HG03439 (cell line): ENCODE measurements around the gene SIM2.
"Not testable (repeated sequence)": the region's sequence is repeated elsewhere in the genome, so short reads cannot be mapped to it uniquely, and the experiment has no call there.

Experiments used
- ATAC-seq: cut with Tn5 transposase; IDR thresholded peaks from one replicate; pipeline ENCODE4 v1.9.1; 2021; ENCODE audit warnings: mild to moderate bottlenecking, moderate library complexity; ENCODE audit not compliant: unreplicated experiment

SIM2 gene, protein sequence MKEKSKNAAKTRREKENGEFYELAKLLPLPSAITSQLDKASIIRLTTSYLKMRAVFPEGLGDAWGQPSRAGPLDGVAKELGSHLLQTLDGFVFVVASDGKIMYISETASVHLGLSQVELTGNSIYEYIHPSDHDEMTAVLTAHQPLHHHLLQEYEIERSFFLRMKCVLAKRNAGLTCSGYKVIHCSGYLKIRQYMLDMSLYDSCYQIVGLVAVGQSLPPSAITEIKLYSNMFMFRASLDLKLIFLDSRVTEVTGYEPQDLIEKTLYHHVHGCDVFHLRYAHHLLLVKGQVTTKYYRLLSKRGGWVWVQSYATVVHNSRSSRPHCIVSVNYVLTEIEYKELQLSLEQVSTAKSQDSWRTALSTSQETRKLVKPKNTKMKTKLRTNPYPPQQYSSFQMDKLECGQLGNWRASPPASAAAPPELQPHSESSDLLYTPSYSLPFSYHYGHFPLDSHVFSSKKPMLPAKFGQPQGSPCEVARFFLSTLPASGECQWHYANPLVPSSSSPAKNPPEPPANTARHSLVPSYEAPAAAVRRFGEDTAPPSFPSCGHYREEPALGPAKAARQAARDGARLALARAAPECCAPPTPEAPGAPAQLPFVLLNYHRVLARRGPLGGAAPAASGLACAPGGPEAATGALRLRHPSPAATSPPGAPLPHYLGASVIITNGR

DNA sequence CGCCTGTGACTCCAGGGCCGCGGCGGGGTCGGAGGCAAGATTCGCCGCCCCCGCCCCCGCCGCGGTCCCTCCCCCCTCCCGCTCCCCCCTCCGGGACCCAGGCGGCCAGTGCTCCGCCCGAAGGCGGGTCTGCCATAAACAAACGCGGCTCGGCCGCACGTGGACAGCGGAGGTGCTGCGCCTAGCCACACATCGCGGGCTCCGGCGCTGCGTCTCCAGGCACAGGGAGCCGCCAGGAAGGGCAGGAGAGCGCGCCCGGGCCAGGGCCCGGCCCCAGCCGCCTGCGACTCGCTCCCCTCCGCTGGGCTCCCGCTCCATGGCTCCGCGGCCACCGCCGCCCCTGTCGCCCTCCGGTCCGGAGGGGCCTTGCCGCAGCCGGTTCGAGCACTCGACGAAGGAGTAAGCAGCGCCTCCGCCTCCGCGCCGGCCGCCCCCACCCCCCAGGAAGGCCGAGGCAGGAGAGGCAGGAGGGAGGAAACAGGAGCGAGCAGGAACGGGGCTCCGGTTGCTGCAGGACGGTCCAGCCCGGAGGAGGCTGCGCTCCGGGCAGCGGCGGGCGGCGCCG lies at the start of gene SIM2:
Gene SIM2 (plus strand): TSS at position 135 of the 565 bp plus-strand sequence. CDS start 632 bp downstream, outside the sequence.
- no peak for ATAC-seq

DNA sequence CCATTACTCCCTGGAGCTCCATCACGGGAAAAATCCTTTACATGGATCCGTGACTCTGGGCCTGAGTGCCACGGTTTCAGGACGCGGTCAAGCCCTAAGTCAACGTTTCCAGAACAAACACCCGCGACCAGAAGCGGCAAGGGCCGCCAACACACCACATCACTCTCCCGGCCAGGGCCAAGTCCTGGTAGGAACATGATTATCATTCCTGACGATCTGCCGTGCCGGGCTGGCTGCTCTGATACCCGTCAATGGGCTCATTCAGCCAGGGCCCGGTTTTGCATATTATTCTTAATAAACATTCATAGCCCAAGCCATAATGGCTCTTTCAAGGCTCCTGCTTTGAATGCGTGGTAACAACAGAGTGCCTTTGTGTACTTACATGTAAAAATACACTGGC lies 44.6 kb upstream of the SIM2 start:
- ATAC-seq = no peak

DNA sequence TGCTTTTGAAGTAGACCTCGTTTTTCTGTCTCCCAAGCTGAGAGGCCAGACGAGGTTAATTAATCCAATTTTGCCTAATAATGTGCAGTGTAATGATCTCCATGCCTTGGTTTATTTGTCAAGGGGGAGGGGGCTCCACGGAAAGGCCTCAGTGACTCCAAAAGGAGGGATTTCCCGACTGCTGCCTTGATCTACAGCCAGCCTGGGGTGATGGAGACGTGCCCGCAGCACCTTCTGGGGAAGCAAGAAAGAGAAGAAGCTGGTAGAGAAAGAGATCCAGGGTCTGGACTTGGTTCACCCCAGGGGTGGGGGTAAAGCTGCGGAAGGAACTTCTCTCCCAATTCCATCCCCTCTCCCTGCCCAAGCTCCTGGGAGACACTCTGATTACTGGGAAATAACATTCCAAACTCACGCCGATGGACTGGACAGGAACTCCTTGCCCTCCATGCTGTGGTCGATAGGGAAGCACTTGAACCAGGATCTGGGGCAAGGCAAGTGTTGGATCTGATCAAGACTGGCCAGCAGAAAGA lies 44.1 kb upstream of the SIM2 start:
- ATAC-seq = no peak

DNA sequence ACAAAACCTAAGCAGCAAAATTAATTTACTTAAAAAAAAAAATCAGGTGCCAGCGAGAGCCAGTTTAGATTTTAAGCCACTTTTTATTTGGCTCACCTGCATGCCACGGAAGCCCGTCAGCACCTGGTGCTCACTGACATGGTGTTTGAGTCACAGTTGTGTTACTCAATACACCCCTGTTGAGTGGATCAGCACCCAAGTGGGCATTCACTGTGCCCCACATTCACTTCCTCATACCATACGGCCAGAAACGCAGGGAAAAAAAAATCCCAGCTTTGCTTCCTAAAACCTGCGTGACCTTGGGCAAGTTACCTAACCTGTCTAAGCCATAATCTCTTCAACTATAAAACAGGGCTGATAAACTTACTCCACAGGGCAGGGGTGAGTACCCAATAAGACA lies 42.8 kb upstream of the SIM2 start:
- no peak for ATAC-seq

DNA sequence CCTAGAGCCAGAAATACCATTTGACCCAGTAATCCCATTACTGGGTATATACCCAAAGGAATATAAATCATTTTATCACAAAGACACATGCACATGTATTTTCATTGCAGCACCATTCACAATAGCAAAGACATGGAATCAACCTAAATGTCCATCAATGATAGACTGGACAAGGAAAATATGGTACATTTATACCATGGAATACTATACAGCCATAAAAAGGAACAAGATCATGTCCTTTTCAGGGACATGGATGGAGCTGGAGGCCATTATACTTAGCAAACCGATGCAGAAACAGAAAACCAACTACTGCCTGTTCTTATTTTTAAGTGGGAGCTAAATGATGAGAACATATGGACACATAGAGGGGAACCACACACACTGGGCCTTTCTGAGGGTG lies 41.6 kb upstream of the SIM2 start:
- not testable (repeated sequence) for ATAC-seq

DNA sequence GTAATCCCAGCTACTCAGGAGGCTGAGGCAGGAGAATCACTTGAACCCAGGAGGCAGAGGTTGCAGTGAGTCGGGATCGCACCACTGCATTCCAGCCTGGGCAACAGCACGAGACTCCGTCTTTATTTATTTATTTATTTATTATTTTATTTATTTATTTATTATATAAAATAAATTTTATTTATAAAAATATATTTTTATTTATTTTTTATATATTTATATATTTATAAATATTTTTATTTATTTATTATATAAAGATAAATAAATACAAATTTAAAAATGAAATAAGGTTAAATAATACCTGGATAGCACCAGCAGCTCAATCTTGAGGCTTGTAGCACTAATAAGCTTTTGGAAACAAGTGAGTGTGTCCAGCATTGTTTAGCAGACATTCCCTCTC lies 40.9 kb upstream of the SIM2 start:
- ATAC-seq = no peak

DNA sequence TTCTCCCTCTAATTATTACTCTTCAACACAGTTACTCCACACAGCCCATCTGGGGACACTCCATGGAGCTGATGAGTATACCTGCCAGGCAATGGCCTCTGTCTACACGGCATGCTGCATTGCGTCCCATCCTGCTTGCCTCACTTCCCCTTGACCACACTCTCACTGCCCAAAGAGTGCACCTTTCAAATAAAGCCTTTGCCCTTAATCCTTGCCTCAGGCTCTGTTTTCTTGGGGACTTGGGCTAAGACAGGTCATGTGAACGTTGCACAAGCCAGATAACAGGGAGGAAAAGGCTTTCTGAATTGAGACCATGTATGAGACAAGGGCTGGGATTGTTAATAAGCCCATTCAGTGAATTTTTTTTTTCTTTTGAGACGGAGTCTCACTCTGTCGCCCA lies 40.0 kb upstream of the SIM2 start:
- no peak for ATAC-seq

DNA sequence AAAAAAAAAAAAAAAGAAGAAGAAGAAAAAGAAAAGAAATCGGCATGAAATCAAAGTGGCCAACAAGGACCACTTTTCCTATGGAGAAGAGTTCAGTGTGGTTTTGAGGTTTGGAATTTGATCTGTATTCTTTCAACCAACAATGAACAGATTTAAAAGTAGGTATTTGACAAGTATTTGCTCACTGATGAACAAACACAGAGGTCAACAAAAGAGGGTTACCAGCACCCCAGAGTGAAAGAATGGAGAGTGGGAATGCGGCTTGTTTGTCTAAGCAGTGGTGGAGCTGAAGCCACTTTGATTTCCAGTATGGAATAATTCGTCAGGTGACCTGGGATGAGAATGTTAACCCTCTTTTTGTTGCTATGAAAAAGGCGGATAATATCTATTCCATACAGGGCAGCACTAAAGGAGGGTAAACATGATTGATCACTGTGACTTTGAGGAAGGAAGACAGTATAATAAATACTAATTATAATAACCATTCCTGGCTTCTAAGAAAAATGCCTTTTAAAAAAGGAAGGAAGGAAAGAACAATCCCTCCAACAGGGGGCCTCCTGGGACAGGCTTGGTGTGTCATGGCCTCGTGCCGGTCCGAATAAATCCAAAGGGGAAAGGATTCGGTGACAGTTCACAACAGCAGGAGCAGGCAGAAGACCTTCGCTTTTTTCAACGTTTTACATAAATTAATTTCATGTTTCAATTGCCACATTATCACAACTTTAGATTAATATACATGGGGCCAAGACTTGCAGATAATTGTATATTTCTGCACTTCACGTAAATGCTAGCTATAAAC lies 37.2 kb upstream of the SIM2 start:
- no peak for ATAC-seq

DNA sequence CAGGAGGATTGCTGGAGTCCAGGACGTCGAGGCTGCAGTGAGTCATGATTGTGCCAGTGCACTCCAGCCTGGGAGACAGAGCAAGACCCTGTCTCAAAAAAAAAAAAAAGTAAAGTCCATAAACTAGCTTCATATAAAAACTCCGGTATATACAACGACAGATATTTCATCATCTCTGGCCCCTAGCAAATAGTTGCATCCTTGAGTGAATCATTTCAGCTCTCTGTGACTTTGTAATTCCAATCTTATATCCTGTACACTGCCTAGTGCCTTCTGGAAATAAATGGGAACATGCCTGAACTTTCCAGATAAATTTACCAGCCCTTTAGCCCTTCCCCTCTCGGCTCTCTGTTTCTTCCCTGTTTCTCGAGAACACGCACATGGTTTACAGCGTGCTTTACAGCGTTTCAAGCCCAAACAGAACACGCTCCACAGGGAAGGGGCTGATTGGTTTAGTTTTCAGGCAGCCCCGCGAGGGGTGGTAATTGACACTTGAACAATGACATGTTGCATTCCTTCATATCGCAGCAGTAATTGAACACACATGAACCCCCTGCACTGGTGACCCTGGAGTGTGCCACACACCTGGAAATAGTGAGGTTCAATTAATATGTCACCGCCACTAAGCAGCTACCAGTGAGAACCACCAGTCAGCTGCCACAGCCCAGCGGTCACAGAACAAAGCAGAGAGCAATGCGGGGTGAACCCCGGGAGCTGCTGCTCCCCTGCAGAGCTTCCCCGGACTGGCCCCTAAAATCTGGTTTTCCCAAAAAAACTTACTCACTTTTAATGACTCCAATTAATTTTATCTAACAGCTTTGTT lies 35.7 kb upstream of the SIM2 start:
- ATAC-seq = no peak

DNA sequence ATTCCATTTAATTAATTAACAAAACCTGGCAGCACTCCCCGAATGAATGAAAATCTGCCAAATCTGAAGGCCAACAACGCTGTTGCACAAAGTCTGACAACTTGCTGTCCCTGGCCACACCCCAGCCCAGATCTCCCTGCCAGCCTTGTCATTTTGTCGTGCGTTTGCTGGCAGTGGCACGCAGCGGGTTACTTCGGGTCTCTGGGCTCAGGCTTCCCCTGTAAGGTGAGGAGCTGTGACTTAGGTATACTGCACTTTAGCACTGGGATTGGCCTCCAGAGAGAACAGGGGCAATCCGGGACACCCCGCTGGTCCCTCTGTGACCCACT lies 34.3 kb upstream of the SIM2 start:
- ATAC-seq = no peak

DNA sequence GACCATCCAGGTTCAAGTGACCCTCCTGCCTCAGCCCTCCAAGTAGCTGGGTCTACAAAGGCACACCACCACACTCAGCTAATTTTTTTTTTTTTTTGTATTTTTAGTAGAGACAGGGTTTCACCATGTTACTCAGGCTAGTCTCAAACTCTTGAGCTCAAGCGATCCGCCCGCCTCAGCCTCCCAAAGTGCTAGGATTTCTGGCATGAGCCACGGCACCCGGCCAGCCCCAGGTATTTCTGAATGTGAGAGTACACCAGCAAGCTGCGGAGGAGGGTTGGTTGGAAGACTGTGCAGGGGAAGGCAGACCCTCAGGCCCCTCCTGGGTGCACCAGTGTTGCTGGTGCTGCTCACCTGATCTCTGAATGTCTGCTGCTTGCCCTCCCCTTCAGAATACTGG lies 33.1 kb upstream of the SIM2 start:
- ATAC-seq = no peak

DNA sequence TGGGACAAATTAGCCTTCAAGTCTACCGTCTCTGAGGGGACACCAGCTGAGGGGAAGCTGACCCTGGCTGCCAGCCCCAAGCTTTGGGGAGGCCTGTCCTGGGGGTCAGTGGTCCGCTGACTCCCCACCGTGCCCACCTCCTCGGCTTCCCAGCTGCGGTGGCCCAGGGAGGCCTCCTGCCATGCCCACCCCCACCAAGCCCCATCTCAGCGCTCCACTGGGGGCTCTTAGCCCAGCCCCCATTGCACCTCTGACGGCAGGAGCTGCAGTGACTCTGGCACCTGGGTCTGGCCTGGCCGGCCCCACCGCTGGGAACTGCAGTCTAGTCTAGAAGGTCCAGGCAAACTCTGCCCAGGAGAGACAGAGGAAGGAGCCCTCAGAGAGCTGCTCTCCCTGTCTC lies 30.2 kb upstream of the SIM2 start:
- no peak for ATAC-seq

DNA sequence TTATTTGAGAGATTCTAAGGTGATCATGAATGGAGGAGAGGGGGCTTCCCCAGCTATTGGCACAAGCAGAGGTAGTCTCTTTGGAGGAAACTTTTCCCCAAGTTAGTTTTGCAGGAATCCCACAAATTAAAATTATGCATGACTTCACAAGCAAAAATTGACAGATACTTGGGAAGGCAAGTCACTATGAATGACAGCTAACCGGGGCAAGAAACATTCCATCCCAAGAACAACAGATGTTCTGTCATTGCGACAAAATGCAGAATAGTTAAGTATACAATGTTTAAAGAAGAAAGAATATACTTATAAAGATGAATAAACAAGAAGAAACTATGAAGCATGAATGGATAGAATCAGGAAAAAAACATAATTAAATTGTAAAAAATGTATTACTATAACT lies 27.1 kb upstream of the SIM2 start:
- ATAC-seq = no peak

DNA sequence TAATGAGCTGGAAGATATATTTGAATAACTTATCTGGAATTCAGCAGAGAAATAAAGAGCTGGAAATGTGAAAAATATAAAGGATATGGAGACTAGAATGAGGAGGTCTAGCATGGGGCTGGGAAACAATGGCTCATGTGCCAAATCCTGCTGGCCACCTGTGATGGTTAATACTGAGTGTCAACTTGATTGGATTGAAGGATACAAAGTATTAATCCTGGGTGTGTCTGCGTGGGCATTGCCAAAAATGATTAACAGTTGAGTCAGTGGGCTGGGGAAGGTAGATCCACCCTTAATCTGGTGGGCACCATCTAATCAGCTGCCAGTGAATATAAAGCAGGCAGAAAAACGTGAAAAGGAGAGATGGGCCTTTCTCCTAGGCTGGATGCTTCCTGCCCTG lies 26.6 kb upstream of the SIM2 start:
- not testable (repeated sequence) for ATAC-seq

DNA sequence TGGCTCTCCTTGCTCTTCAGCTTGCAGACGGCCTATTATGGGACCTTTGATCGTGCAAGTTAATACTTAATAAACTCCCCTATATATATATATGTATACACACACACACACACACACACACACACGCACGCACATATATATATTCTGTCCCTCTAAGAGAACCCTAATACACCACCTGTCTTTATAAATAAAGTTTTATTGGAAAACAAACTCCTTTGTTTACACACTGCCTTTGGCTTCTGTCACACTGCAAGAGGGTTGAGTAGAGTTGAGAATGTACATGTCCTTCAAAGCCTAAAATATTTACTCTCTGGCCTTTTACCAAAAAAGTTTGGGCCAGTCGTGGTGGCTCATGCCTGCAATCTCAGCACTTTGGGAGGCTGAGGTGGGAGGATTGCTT lies 26.2 kb upstream of the SIM2 start:
- ATAC-seq = no peak

DNA sequence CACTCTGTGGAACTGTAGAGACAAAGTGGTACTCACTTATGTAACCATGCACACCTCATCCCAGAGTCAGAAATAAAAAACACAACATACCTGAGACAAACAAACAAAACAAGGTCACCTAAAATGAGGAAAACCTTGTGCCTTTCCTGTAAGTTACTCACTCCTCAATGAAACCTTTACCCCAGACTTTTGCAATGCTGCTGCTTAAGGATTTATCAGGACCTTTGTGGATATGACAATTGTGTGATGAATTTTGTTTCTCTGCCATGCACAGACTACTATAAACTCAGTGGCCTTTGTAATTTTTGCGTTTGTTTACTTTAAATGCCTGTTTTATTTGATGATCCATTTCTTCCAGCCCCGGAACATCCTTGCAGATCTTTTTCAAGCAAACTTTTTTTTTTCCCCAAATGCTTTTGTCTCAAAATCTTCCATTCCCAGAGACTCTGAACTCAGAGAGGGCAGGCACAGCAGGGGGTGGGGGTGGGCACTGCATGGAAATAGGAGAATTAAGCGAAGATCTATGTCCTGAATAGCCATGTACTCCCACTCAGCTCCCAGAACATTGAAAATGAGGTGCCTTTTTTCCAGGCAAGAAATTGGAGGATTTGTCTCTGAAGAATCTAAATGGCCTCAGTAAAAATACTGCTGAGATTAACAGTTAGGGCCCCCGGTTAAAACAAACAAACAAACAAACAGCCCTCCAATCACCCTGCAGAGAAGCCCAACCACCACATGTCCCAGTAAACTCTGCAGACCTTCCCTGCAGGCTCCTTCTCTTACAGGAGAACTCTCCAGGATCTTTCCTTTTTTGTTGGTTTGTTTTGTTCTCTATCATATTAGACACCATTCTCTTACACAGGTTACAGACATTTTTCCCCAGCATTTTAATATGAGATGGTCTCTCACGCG lies 22.6 kb upstream of the SIM2 start:
- ATAC-seq = no peak

DNA sequence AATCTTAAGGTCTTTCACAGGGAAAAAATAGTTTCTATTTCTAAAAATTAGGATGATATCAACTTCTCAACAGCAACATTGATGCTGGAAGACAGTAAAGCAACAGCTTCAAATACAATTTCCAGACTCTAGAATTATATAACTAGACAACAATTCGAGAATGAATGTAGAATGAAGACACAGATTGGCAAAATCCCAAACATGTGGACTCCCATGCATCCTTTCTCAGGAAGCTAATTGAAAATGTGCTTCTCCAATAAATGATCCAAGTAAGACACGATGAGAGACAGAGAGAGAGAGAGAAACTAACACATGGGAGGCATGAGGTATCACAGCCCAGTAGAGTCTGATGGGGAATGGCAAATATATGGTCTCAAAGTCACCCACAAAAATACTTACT lies 21.5 kb upstream of the SIM2 start:
- ATAC-seq = no peak

DNA sequence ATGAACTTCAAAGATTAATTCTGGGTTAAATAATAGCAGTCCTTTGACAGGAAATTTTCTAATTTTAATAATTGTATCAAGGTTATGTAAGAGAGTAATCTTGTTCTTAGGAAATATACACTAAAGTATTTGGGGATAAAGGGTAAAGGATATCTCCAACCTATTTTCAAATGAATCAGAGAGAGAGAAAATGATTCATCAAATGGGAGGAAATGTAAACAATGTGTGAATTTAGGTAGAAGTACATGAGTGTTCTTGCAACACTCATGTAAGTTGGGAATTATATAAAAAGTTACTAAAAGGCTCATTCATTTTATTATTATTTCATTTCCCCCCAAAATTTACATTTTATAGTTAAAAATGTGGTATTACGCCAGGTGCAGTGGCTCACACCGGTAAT lies 20.4 kb upstream of the SIM2 start:
- ATAC-seq = no peak

DNA sequence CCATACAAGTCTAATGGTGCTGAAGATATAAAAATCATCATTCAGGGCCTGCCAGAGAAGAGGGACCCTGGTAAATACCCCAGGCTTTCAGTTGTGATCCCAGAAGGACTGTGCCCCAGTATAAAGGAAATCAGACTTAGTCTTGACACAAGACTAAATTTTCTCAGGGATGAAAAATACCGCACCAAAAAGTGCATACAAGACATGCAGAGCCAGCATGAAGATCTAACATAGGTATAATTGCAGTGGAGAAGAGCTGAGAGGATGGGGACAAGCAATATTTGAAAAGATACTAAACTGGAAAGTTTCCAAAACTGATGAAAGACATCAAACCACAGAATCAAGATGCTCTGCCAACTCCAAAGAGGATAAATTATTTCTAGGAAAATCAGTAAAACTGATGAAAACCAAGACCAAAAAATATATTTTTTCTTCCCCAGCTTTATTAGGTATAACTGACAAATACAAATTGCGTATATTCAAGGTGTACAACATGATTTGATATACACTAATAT lies 17.7 kb upstream of the SIM2 start:
- ATAC-seq = no peak
